Measurements from ENCODE around the gene ARMC2. TPM values are rescaled to one million over a fixed set of nuclear protein-coding genes. Genes with fewer than 3 reads are reported as not detected.

The ARMC2 gene
- total RNA-seq, 3 donors from 2014 or later, result 4.3 to 7.9 (median 7.2) TPM

- Histone ChIP-seq H3K4me3 (no peak overlapping the region), H3K36me3 (no peaks in the 10 kb centered on the region), H3K27me3 (no peaks in the 10 kb centered on the region), H3K9me3 (no peaks in the 10 kb centered on the region), H3K27ac (peak overlapping the region; percentile 16 to 17), H3K4me1 (peaks cover 2 to 5% of the 10 kb centered on the region in 2 donors)
- intact Hi-C loops (cut with DNase I; ENCODE audit: low total_unique reads), result no loop called here
- TF ChIP-seq POLR2A (IDR thresholded peaks at IDR 0.05) (no peak), POLR2AphosphoS5 (IDR thresholded peaks at IDR 0.05) (no peak)
- TF ChIP-seq, protein P1, sequence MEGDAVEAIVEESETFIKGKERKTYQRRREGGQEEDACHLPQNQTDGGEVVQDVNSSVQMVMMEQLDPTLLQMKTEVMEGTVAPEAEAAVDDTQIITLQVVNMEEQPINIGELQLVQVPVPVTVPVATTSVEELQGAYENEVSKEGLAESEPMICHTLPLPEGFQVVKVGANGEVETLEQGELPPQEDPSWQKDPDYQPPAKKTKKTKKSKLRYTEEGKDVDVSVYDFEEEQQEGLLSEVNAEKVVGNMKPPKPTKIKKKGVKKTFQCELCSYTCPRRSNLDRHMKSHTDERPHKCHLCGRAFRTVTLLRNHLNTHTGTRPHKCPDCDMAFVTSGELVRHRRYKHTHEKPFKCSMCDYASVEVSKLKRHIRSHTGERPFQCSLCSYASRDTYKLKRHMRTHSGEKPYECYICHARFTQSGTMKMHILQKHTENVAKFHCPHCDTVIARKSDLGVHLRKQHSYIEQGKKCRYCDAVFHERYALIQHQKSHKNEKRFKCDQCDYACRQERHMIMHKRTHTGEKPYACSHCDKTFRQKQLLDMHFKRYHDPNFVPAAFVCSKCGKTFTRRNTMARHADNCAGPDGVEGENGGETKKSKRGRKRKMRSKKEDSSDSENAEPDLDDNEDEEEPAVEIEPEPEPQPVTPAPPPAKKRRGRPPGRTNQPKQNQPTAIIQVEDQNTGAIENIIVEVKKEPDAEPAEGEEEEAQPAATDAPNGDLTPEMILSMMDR (IDR thresholded peaks at IDR 0.05), result no peak
- DNase-seq (ENCODE audit: low spot score in 2 of 2), result no peak
Measured at GRCh38 chr6:109014606-109015005, 166.4 kb downstream of the ARMC2 start.

GRCh38 chr6:109015176-109015575 lies 167.0 kb downstream of the ARMC2 start:
- H3K36me3 ChIP-seq, result no peaks in the 10 kb centered on the region
- no peak for DNase-seq (ENCODE audit: low spot score in 2 of 2)
- no peaks in the 10 kb centered on the region for H3K9me3 ChIP-seq
- peaks cover 2 to 5% of the 10 kb centered on the region in 2 donors for H3K4me1 ChIP-seq
- intact Hi-C loops (cut with DNase I; ENCODE audit: low total_unique reads), result no loop called here
- H3K4me3 ChIP-seq, result no peak overlapping the region
- TF ChIP-seq POLR2AphosphoS5 (IDR thresholded peaks at IDR 0.05), result no peak
- TF ChIP-seq POLR2A (IDR thresholded peaks at IDR 0.05), result no peak
- TF ChIP-seq, protein P1 (IDR thresholded peaks at IDR 0.05), result no peak
- no peaks in the 10 kb centered on the region for H3K27me3 ChIP-seq
- H3K27ac ChIP-seq, result peak overlapping the region; percentile 16 to 17

DNA sequence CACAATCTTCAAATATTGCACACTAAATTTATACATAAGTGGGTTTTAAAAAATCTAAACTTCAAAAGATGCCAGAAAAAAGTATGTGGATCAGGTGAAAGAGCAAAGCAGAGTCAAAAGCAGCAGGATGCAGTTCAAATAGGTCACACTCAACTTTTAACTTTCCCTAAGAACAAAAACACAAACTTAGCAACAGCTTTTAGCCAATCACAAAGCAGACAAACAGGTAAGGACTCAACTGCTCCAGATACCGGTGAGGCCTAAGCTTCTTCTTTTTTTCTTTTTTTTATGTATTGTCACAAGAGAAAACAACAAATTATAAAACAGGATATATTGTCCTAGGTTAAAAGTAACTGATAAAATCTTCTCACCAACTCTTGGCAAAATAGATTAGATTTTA lies 171.7 kb downstream of the ARMC2 start:
- no peaks in the 10 kb centered on the region for H3K36me3 ChIP-seq
- DNase-seq (ENCODE audit: low spot score in 2 of 2), result no peak
- no peaks in the 10 kb centered on the region for H3K27me3 ChIP-seq
- intact Hi-C loops (cut with DNase I; ENCODE audit: low total_unique reads), result no loop called here
- no peak overlapping the region for H3K27ac ChIP-seq
- TF ChIP-seq, protein P1 (IDR thresholded peaks at IDR 0.05), result no peak
- TF ChIP-seq POLR2AphosphoS5 (IDR thresholded peaks at IDR 0.05), result no peak
- TF ChIP-seq POLR2A (IDR thresholded peaks at IDR 0.05), result no peak
- peaks cover 0 to under 1% of the 10 kb centered on the region in 2 donors for H3K4me1 ChIP-seq
- no peak overlapping the region for H3K4me3 ChIP-seq
- H3K9me3 ChIP-seq, result no peaks in the 10 kb centered on the region

DNA sequence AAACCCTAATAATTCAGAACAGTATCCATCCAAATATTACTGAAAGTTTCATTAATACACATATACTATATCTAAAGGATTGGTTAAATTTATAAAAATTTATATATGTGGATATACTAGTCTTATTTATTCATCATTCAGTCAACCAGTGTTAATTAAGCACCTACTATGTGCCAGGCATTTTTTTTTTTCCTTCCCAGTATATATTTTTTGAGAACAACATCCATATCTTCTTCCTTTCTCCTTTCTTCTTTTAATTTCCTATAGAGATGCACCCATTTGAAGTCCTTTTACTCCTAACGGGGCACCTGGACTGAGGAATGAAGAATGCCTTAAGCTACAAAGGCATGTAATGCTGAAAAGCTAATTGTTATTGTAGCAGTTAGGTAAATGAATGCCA lies 173.6 kb downstream of the ARMC2 start:
- intact Hi-C loops (cut with DNase I; ENCODE audit: low total_unique reads), result no loop called here
- H3K27ac ChIP-seq, result no peak overlapping the region
- no peak for DNase-seq (ENCODE audit: low spot score in 2 of 2)
- no peak overlapping the region for H3K4me3 ChIP-seq
- no peaks in the 10 kb centered on the region for H3K27me3 ChIP-seq
- no peaks in the 10 kb centered on the region for H3K9me3 ChIP-seq
- no peaks in the 10 kb centered on the region for H3K4me1 ChIP-seq
- TF ChIP-seq POLR2A (IDR thresholded peaks at IDR 0.05) (no peak), POLR2AphosphoS5 (IDR thresholded peaks at IDR 0.05) (no peak)
- TF ChIP-seq, protein P1 (IDR thresholded peaks at IDR 0.05), result no peak
- H3K36me3 ChIP-seq, result no peaks in the 10 kb centered on the region

GRCh38 chr6:109023356-109023925 lies 175.2 kb downstream of the ARMC2 start:
- no peak for DNase-seq (ENCODE audit: low spot score in 2 of 2)
- H3K27me3 ChIP-seq, result no peaks in the 10 kb centered on the region
- H3K4me1 ChIP-seq, result no peaks in the 10 kb centered on the region
- H3K27ac ChIP-seq, result no peak overlapping the region
- H3K36me3 ChIP-seq, result no peaks in the 10 kb centered on the region
- H3K4me3 ChIP-seq, result no peak overlapping the region
- intact Hi-C loops (cut with DNase I; ENCODE audit: low total_unique reads), result no loop called here
- TF ChIP-seq POLR2A (IDR thresholded peaks at IDR 0.05), result no peak
- TF ChIP-seq, protein P1 (IDR thresholded peaks at IDR 0.05), result no peak
- TF ChIP-seq POLR2AphosphoS5 (IDR thresholded peaks at IDR 0.05), result no peak
- no peaks in the 10 kb centered on the region for H3K9me3 ChIP-seq

Other genes starting within 250 kb of the ARMC2 start
- 100 to 1,000 TPM in 2 of 3 donors, 10 to 100 TPM in 1; 70.8 to 141 (median 108) TPM for gene SESN1, start 246.4 kb downstream of the ARMC2 start, total RNA-seq
- gene CEP57L1, start 247.1 kb downstream of the ARMC2 start, total RNA-seq, result 10 to 100 TPM; 14.1 to 23.7 (median 19.8) TPM